HG02852 (cell line): ENCODE measurements around the gene DDX24.

Experiments
- ATAC-seq: cut with Tn5 transposase; IDR thresholded peaks from one replicate; pipeline ENCODE4 v1.9.1; 2021; ENCODE audit warnings: mild to moderate bottlenecking, moderate library complexity; ENCODE audit not compliant: unreplicated experiment

DDX24 gene

DNA sequence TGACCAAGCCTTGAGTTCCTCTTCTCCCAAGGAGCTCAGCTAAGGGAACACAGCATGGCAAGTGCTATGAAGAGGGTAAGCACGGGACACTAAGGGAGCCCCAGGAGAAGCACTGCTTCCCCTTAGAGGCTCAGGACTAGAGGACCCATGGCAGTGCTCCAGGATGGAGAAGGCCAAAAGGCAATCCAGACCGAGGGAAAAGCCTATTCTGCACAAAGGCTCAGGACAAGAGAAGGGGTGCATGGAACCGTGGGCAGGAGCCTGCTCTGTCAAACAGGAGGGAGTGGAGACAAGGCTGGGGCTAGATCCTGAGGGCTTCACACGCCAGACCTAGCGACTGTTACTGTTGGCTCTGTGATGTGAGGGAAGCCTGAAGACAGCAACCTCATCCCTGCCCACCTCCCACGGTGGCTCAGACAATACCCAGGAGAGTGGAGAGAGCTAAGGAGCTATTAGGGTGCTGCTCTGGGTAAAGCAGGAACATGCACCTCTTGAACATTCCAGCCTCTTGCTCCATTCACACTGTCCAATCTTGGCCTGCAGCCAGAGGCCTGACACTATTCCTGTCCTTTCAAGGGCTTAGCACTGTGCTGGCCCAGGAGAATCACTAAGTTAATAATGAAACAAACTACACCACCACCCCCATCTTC, 30.6 kb downstream of the DDX24 start:
- ATAC-seq = no peak

GRCh38 chr14:94049625-94050023, 31.4 kb downstream of the DDX24 start:
- no peak for ATAC-seq

DNA sequence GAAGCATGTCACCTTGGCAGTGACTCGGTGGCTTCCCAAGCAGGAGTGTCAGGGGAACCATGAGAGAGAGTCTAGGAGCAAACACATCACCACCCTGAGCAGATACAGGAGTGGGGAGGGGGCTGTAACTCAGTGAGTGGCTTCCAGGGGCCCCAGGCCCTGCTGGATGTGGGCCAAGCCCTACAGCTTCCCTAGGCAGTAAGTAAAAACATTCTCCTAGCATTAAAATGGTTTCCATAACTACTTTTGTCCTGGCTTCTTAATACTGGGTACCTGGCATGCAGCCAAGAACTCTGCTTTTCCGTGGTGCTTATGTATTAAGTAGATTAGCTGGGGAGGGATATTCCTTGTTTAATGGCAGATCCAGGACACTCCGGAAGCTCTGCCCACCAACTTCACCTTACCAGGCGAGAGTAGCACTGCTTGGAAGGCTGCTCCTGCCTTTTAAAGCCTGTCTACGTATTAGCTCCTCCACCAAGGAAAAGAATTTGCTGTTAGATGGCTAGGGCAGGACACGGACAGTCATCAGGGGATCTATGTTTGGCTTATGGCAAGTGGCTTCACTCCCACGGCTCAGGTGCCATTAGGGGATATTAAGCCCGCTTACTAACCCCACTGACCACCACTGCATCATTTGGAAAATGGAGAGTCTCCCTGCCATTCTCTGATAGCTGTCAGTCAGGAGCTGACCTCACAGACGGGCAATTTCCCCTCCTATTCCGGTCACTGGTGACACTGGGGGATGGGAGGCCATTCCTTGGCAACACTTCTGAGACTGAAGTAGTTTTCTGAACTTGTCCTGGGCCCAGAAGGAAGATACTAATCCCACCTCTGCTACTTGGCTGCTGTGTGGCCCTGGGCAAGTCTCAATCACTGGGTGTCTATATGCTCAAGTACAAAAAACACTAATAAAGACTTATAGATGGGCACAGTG, 32.0 kb downstream of the DDX24 start:
- ATAC-seq = no peak

DNA sequence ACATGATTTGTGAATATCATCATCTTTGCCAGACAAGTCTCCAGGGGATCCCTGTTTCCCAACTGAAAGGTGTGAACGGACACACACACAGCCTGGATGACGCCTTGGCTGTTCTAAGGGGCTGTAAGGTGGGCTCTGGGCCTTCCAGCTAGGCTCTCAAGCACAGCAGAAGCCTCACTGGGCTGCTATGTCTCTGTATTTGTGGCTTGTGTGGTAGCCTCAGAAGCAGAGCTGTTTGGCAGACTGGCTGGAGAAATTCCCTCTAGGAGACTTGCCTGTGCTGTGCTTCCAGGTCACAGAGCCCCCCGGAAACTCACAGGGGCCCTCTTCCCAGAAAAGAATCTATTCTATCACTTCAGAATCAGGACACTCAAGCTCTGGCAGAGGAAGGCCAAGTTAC, 33.4 kb downstream of the DDX24 start:
- no peak for ATAC-seq

DNA sequence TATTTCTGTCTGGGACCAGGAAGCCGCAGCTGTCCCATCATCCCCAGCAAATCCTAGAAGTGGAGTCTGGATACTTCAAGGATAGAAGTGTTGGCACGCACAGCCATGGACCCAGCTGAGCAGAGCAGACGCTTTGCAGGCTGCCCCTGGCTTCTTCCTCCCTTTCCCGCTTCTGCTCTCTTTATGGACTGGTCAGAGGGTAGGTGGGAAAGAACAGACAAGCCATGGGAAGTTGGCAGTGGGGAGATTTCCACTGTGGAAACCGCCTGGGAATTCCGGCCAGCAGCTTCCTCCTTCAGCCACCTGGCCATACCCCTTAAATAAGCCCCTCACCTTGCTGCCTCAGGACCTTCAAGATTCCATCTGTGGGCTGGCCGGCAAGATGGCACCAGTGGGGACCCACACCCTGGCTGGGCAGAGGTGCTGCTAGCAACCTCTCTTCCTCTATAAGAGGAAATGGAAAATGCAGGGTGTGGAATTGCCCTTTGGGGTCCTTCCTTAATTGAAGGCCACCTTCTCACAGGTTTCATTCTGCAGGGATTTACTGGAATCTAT, 34.2 kb downstream of the DDX24 start:
- ATAC-seq = no peak

GRCh38 chr14:94045563-94046345, 35.2 kb downstream of the DDX24 start:
- ATAC-seq = no peak

DNA sequence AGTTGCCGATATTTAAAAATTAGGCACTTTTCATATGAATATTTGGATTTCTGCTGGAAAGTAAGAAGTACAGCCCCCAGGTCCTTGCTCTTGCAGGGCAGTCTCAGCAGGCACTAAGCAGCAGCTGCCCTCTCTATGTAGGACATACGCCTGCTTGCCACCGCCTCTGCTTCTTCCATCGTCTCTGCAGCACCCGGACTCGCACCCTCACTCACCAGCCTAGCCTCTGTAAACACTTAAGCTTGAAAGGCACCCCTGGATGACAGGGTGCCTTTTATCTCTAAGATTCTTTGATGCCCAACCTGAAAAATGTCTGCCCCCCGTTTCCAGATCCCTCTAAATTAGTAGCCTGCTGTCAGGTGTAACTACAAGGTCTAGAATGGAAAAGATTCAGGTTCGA, 35.9 kb downstream of the DDX24 start:
- ATAC-seq = no peak

DNA sequence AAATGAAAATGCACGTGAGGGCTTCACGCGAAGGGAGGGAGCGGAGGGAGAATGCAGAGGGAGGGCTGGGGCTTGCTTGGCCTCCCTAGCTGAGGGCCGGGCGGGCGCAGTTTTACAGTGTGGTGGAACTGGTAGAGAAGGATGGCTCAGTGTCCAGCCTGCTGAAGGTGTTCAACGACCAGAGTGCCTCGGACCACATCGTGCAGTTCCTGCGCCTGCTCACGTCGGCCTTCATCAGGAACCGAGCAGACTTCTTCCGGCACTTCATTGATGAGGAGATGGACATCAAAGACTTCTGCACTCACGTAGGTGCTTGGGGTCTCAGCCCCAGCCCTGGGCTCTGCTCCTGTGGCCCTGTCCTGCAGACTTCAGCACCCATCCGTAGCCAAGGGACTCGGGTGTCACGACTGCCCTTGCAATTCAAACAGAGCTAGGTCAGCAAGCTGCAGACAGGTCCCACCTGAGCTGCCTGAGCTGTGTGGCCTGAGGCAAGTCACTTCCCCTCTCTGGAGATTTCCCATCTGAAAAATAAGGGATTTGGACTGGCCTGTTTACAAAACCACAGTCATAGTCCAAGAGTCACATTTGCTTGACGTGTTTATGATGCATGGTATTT, 36.4 kb downstream of the DDX24 start:
- ATAC-seq = no peak

DNA sequence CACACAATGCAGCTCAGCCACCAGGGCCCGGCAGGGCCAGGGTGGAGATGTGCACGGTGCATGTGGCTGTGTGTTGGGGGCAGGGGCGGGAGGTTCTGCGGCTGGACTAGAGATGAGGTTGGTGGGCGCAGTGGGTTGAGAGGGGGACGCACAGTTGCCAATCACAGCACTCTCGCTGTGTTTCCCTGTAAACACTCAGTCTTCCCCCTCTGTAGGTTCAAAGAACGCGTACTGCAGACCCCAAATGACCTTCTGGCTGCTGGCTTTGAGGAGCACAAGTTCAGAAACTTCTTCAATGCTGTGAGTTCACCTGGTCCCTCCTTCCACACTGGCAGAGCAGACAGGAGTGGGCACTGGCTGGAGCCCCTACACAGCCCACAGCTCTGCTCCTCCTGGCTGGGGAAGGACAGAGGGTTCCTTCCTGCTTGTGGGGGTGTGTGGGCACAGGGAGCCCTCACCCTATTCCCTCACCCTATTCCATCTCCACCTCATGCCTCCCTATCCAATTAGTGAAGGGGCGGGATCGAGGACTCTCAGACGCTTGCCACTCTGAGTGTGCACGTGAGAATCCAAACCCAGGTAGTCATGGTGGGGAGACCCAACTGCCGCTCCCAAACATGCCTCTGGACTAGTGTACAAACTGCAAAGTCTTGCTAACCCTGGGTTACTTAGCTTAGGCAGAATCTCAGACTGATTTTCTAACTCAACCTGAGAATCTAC, 37.1 kb downstream of the DDX24 start:
- ATAC-seq = no peak

DNA sequence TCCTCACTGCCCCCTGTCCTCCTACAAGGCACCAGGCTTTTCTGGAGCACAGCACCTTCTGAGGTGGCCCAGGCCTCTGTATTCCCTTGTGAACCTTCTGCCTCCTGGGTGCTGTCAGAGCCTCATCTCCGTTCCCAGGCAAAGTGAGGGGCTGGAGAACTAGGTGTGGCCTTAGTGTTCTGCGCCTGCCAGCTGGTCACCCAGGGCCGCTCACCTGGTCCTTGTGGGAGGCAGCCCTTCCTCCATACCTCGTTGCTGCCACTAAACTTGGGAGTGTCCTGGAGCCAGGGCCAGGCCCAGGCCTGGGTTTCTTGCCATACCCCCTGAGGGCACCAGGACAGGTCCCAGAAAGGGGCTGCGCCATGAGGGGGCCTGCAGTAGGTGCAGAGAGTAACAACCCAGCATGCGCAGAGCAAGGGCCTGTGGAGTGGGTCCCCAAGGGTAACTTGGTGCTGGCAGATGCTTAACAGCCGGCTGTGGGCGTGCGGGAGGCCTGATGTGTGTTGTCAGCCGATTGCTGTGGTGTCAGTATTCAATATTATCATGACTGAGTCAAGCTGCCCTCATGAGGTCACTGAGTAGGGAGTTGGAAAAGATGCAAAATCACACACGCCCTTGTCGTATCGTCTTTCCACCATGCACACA, 37.8 kb downstream of the DDX24 start:
- ATAC-seq = no peak

- no peak for ATAC-seq
Observed at GRCh38 chr14:94042433-94043091, 38.4 kb downstream of the DDX24 start.

DNA sequence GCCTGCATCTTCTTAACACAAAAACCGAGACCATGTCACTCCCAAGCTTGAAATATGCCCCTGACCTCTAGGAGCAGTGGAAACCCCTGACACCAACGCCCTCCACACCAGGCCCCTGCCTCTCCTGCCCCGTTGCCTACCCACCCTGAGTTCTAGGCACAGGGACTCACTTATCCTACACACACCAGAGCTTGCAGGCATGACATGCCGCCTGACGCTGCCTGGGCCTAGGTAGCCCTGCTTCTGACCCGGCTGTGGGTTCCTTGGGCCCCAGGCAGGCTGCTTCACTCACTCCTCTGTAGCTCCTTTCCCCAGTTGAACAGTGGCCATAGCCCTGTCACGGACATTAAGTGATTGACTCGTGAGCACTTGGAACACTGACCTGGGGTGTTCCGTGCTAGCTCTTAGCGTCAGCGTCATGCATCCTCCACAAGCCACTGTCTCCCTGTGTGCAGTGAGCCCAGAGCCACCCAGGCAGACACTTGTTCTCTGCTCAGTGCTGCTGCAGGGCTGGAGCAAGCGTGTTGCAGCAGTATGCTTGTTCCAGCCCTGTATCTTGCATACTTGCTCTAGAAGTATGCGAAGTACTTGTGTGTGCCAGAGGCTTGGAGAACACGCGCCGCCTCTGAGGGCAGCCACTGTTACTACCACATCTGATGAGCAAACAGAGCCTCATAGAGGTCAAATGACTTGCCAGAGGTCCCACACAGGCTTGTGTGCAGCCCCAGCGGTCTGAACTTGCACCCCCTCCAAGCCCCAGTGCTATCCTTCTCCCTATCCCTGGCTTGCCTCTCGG, 39.3 kb downstream of the DDX24 start:
- no peak for ATAC-seq

- no peak for ATAC-seq
Observed at GRCh38 chr14:94040796-94041195, 40.2 kb downstream of the DDX24 start.

DNA sequence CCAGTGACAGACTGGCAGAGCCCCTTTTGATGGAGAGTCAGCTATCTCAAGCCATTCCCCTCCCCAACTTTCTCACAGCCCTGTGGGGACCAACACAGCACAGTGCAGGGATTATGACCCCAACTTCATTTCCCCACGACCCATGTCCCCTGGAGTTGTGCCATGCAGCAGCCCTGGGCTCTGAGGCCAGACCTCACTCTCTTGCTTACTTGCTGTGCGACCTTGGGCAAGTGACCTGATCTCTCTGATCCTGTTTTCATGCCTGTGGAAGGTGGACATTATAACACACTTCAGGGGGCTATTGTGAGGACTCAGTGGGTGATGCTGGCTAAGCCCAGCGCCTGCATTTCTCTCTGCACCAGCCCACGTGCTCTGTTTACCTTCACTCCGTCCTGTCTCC, 40.8 kb downstream of the DDX24 start:
- ATAC-seq = no peak

DNA sequence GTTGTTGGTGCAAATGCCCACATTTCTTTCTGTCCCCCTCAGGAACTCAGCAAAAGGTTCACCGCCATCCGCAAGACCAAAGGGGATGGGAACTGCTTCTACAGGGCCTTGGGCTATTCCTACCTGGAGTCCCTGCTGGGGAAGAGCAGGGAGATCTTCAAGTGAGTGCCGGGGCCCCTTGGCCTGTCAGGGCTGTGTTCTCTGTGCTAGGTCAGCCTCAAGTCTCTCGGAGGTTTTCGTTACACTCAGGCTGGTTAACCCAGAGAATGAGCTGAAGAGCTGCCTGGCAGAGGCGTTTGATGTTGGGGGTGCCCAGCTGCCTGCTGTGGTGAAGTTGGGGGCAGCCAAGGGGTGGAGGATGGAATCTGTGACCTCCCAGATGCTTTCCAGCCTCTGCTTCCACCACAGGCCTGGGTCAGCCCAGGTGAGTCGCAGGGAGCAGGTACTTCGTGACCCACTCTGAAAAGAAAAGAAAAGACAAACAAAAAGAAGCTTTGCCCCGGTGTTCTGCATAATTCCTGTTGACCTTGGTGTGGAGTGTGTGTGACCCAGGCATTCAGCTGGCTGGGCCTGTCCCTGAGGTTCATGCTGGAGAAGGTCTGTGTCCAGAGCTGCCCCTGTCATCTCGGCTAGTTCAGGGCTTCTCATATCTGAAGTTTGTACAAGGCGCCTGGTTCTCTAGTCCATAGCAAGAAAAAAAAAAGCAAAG, 41.9 kb downstream of the DDX24 start:
- no peak for ATAC-seq

DNA sequence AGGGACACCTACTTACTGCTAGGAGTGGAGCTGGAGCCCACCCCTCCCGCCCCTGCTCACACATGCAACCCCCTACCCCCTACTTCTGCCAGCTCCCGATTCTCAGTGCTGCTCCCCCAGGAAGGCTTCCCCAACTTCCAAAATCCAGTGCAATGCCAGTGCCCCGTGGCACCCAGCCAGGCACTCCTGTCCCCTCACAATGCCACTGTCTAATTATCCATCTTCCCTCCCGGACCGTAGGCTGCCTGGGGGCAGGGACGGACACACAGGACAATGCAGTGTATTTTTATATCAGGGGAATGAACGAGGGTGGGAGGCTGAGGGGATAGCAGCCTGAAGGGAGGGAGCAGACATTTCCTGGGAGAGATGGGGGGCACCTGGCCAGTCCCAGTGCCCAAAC, 42.5 kb downstream of the DDX24 start:
- ATAC-seq = no peak

- no peak for ATAC-seq
Observed at GRCh38 chr14:94037954-94038353, 43.0 kb downstream of the DDX24 start.
